Subcutaneous adipose tissue (tissue), 4 donors: ENCODE results near the gene MLLT6. TPM values are rescaled to one million over a fixed set of nuclear protein-coding genes. Genes with fewer than 3 reads are reported as not detected.

Experiments
- total RNA-seq, 4 donors: library from RNA; depleted of rRNA; stranded (reverse); fragments of >200 nt; gene quantifications; one replicate each; pipeline ENCODE4 v1.1.0, GENCODE V29; 2016
- TF ChIP-seq, protein P1 (sequence below): fragments of 450-650 bp; IDR thresholded peaks from one replicate; pipeline ENCODE4 v1.5.1; 2016; ENCODE audit warnings: low read depth, mild to moderate bottlenecking, control low read depth, antibody characterized with exemption, moderate library complexity

Gene MLLT6
- total RNA-seq, 4 donors from 2014 or later, result 25.2 to 95.1 (median 37.1) TPM

DNA sequence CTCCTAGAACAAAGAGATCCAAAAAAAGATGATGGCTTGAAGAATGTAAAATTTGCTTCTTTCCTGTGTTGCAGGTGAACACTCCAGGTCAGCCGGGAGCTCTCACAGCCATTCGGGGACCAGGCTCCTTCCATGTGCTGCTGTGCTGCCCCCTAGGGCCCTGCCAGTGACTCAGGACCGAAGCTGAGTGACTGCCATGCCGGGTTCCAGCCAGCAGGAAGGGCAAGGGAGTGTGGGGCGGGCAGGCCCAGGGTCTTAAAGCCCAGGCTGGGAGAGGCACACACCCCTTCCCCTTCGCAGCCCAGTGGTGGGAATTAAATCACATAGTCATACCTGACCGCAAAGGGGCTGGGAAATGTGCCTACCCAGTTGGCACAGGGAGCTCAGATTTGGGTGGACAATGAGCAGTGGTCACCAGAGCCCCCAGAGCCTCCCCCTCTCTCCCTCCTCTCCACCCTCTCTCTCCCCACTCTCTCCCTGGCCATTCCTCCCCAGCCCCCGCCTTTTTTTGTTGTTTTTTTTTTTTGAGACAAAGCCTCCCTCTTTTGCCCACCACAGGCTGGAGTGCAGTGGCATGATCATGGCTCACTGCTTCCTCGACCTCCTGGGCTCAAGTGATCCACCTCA, 41.8 kb upstream of the MLLT6 start:
- TF ChIP-seq, protein P1, sequence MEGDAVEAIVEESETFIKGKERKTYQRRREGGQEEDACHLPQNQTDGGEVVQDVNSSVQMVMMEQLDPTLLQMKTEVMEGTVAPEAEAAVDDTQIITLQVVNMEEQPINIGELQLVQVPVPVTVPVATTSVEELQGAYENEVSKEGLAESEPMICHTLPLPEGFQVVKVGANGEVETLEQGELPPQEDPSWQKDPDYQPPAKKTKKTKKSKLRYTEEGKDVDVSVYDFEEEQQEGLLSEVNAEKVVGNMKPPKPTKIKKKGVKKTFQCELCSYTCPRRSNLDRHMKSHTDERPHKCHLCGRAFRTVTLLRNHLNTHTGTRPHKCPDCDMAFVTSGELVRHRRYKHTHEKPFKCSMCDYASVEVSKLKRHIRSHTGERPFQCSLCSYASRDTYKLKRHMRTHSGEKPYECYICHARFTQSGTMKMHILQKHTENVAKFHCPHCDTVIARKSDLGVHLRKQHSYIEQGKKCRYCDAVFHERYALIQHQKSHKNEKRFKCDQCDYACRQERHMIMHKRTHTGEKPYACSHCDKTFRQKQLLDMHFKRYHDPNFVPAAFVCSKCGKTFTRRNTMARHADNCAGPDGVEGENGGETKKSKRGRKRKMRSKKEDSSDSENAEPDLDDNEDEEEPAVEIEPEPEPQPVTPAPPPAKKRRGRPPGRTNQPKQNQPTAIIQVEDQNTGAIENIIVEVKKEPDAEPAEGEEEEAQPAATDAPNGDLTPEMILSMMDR, result no peak

DNA sequence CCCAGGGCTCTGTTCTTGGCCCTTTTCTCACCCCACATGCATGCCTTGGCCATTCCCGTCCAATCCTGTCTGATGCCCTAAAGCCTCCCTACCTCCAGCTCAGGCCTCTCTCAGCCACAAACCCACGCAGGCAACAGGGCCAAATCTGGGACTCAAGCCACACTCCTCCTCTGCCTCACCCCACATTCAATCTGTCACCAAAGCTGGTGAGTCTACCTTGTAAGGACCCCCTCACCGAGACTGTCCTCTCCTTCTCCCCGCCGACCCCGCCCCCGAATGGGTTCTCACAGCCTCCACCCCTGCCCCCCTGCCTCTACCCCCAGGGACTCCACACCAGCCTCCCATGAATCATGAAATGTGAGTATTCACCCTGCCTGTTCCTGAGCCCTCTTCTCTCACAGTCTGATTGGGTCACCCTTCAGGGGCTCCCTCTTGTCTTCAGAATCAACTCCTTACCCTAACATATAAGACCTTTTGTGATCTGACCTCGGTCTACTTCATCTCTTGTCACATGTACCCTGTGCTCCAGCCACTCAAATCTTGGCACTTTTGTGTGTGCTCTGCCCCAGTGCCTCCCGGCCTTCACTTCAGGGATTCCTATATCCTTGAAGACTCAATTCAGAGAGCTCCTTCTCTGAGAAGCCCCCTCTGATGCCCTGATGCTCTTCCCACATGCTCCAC, 41.0 kb upstream of the MLLT6 start:
- TF ChIP-seq, protein P1, result no peak

DNA sequence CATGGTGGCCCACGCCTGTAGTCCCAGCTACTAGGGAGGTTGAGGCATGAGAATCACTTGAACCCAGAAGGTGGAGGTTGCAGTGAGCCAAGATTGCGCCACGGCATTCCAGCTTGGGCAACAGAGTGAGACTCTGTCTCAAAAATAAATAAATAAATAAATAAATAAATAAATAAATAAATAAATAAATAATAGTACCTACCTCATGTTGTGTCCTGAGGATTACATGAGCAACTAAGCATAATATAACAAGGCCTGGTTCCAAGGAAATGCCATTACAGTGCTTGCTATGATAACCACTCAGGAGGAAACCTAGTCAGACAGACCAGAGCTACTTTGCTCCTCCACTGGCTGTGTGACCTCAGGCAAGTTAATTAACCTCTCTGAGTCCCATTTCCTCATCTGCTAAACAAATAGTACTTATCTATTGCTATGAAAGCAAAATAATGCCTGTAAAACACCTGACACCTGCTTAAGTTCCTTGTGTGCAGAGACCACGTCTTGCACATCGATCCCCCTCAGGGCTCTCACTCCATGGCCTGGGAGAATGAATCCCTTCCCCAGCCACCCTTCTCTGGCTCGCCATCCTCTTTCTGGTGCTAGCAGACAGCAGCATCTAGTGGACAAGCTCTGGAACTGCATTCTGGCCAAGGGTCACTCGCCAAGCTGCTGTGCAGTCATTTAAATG, 37.8 kb upstream of the MLLT6 start:
- TF ChIP-seq, protein P1, result no peak

- TF ChIP-seq, protein P1, result no peak
Observed at GRCh38 chr17:38667787-38668122, 37.3 kb upstream of the MLLT6 start.

- TF ChIP-seq, protein P1, result no peak
Observed at GRCh38 chr17:38669520-38669919, 35.6 kb upstream of the MLLT6 start.

DNA sequence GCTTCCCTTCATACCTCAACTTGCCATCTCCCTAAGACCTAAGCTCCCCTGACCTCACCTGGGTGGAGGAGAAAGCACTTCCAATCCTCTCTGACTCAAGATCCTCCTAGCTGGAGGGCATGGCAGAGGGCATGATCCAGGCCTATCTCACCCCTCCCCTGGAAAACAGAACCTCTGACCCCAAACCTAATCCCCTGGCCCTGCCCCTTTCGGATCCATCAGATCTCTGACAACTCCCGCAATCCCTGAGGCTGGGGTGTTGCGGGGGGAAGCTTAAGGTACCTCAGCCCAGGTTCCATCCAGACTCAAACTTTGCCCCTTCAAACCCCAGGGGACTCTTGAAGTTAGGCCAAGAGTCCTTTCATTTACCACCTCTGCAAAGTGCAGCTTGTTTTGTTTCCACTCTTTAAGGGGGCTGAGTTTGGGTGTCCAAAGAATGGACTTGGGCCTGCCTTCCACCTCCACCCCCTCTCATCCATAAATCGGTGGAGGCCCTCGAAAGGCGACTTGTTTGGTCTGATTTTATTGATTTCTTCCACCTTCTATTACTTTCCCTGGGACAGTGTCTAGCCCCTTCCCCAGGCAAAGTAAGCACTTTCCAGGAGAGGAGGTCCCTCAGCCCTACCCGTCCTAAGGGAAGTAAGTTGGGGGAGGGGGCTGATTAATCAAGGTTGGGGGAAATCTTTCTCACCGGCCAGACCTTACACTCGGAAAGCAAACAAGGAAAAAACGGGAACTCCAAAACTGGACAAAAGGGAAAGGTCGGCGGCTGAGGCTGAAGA, 32.9 kb upstream of the MLLT6 start:
- TF ChIP-seq, protein P1, result no peak
